Spleen (tissue), 7 donors: ENCODE measurements around the gene ENDOV.

Source experiments
- CTCF ChIP-seq, 11 experiments: fragments of 200-600 bp in 7 of 11; fragments of 450-650 bp in 4 of 11; sonication (generic) in 4 of 11; IDR thresholded peaks in 8 of 11; conservative IDR thresholded peaks in 3 of 11; 1 replicate in 7 of 11; 2 replicates in 4 of 11; pipeline versions ENCODE4 v1.4.0 to v1.8.0; 2016 to 2021; ENCODE audit warnings: antibody characterized with exemption in 11 of 11, inconsistent platforms in 4 of 11, mild to moderate bottlenecking in 1 of 11
- POLR2A ChIP-seq, 3 donors: fragments of 450-650 bp; IDR thresholded peaks; one replicate each; pipeline ENCODE4 v1.5.1; 2017; ENCODE audit warnings: antibody characterized with exemption in 3 of 3, mild to moderate bottlenecking in 1 of 3
- POLR2AphosphoS5 ChIP-seq, 3 donors: sonication (generic); formaldehyde crosslinking; IDR thresholded peaks; one replicate each; pipeline ENCODE4 v1.5.1; 2017; ENCODE audit warnings: antibody characterized with exemption in 3 of 3
- donor health status: DM: no; HTN: no; CAD: no; lungs with moderate emphysema.
- donor health status: DM: no; HTN: no; CAD: no.
- donor health status: DM: no; HTN: no; CAD: no.

- TF ChIP-seq CTCF (IDR thresholded peaks at IDR 0.05 in 8 of 11, conservative IDR thresholded peaks at IDR 0.05 in 3 of 11) (no peak), POLR2AphosphoS5 (IDR thresholded peaks at IDR 0.05) (no peak), POLR2A (IDR thresholded peaks at IDR 0.05) (no peak)
These were observed 50.5 kb downstream of the ENDOV start for GRCh38 chr17:80465327-80465974.
